H1 (cell line): ENCODE results near the gene IL24. TPM values are rescaled to one million over a fixed set of nuclear protein-coding genes. Genes with fewer than 3 reads are reported as not detected.

ENCODE experiments used
- CTCF ChIA-PET: fragments of 300-600 bp; sonication (Branson Sonifier 250); formaldehyde crosslinking; loops from one replicate; lab custom pipeline; 2021; ENCODE audit not compliant: partially characterized antibody; lab: Charles Lee
- POLR2A ChIA-PET: fragments of 300-600 bp; sonication (Branson Sonifier 250); formaldehyde crosslinking; loops from one replicate; lab custom pipeline; 2021; ENCODE audit warnings: inconsistent platforms; ENCODE audit not compliant: partially characterized antibody; lab: Charles Lee
- DNase-seq, 2 experiments: peaks; one replicate each; pipeline versions ENCODE4 v3.0.0 to v3.0.0-alpha.2; 2010 to 2022; ENCODE audit warnings: low spot score in 2 of 2, low read depth in 1 of 2, mixed read lengths in 1 of 2
- FAIRE-seq: peaks from 2 replicates; lab custom pipeline; 2011; peaks lifted over from hg19 to GRCh38; lab: Jason Lieb, UNC
- H2AFZ ChIP-seq: 2 replicates; pipeline ENCODE4 v1.8.1; 2012; ENCODE audit warnings: low read length, inconsistent platforms
- H2AK5ac ChIP-seq: 2 replicates; pipeline ENCODE4 v1.6.1; 2013; ENCODE audit warnings: low read depth, low read length
- H2BK120ac ChIP-seq: replicated peaks from 2 replicates; pipeline ENCODE3; 2013; ENCODE audit warnings: low read depth, low read length, inconsistent platforms
- H2BK12ac ChIP-seq: 2 replicates; pipeline ENCODE4 v1.6.1; 2013; ENCODE audit warnings: low read depth, low read length
- H2BK15ac ChIP-seq: 2 replicates; pipeline ENCODE4 v1.6.1; 2013; ENCODE audit warnings: low read length
- H2BK20ac ChIP-seq: 2 replicates; pipeline ENCODE4 v1.6.1; 2013; ENCODE audit warnings: low read length
- H2BK5ac ChIP-seq: 2 replicates; pipeline ENCODE4 v1.6.1; 2013; ENCODE audit warnings: low read depth, low read length
- H3K14ac ChIP-seq: 2 replicates; pipeline ENCODE4 v1.6.1; 2013; ENCODE audit warnings: inconsistent platforms; ENCODE audit not compliant: insufficient read length
- H3K18ac ChIP-seq: 2 replicates; pipeline ENCODE4 v1.6.1; 2013; ENCODE audit warnings: low read length; ENCODE audit errors: extremely low read depth
- H3K23ac ChIP-seq: 2 replicates; pipeline ENCODE4 v1.6.1; 2013; ENCODE audit warnings: inconsistent platforms; ENCODE audit not compliant: insufficient read length
- H3K23me2 ChIP-seq: 2 replicates; pipeline ENCODE4 v1.6.1; 2013; ENCODE audit warnings: low read depth, low read length
- H3K27ac ChIP-seq: 2 replicates; pipeline ENCODE4 v1.6.1; 2011; ENCODE audit warnings: low read depth, low read length, inconsistent platforms
- H3K27me3 ChIP-seq, 4 experiments: replicated peaks in 1 of 4; 1 replicate in 1 of 4; 2 replicates in 3 of 4; pipeline versions ENCODE4 v1.6.1 to v1.8.1; 2011 to 2013; ENCODE audit warnings: low read length in 3 of 4, mild to moderate bottlenecking in 3 of 4, inconsistent platforms in 2 of 4, mixed read lengths in 2 of 4, moderate library complexity in 1 of 4; ENCODE audit not compliant: control insufficient read depth in 3 of 4, insufficient read depth in 3 of 4; ENCODE audit errors: extremely low read depth in 1 of 4
- H3K36me3 ChIP-seq, 4 experiments: 2 replicates each; pipeline versions ENCODE4 v1.6.1 to v1.8.1; 2011 to 2013; ENCODE audit warnings: mild to moderate bottlenecking in 4 of 4, low read length in 3 of 4, moderate library complexity in 2 of 4, control low read depth in 1 of 4, inconsistent platforms in 1 of 4; ENCODE audit not compliant: insufficient read depth in 4 of 4, control insufficient read depth in 2 of 4
- H3K4ac ChIP-seq: replicated peaks from 2 replicates; pipeline ENCODE3; 2013; ENCODE audit warnings: low read length, low read depth, mixed read lengths, inconsistent platforms; ENCODE audit not compliant: insufficient read length
- H3K4me1 ChIP-seq, 4 experiments: replicated peaks in 1 of 4; 1 replicate in 1 of 4; 2 replicates in 3 of 4; pipeline versions ENCODE4 v1.6.1 to v1.8.1; 2011 to 2013; ENCODE audit warnings: low read length in 3 of 4, inconsistent platforms in 2 of 4, mixed read lengths in 1 of 4; ENCODE audit not compliant: insufficient read depth in 4 of 4, control insufficient read depth in 3 of 4
- H3K4me2 ChIP-seq, 2 experiments: 2 replicates each; pipeline versions ENCODE4 v1.6.1 to v1.8.1; 2011 to 2013; ENCODE audit warnings: low read depth in 2 of 2, low read length in 2 of 2, control low read depth in 1 of 2, inconsistent platforms in 1 of 2, mild to moderate bottlenecking in 1 of 2; ENCODE audit not compliant: insufficient read depth in 1 of 2
- H3K4me3 ChIP-seq, 4 experiments: fragments of 200-600, 300-600 bp in 1 of 4; sonication (generic), shearing (Covaris generic), sonication (Bioruptor Twin) in 1 of 4; 2 replicates each; pipeline versions ENCODE4 v1.5.1 to v1.8.1; 2011 to 2016; ENCODE audit warnings: low read length in 4 of 4, low read depth in 3 of 4, control low read depth in 2 of 4, inconsistent platforms in 2 of 4, mild to moderate bottlenecking in 2 of 4, mixed read lengths in 1 of 4, moderate library complexity in 1 of 4; ENCODE audit not compliant: insufficient read depth in 2 of 4; ENCODE audit errors: extremely low read depth in 1 of 4
- H3K56ac ChIP-seq: replicated peaks from 2 replicates; pipeline ENCODE3; 2013; ENCODE audit warnings: low read depth, mild to moderate bottlenecking, mixed read lengths, low read length, inconsistent platforms; ENCODE audit not compliant: insufficient read length
- H3K79me1 ChIP-seq: 2 replicates; pipeline ENCODE4 v1.6.1; 2013; ENCODE audit warnings: low read depth, low read length, control low read depth
- H3K79me2 ChIP-seq, 2 experiments: 2 replicates each; pipeline versions ENCODE4 v1.6.1 to v1.8.1; 2012 to 2013; ENCODE audit warnings: low read length in 2 of 2, mild to moderate bottlenecking in 2 of 2, inconsistent platforms in 1 of 2; ENCODE audit not compliant: insufficient read depth in 2 of 2, control insufficient read depth in 1 of 2
- H3K9ac ChIP-seq, 4 experiments: replicated peaks in 1 of 4; 1 replicate in 1 of 4; 2 replicates in 3 of 4; pipeline versions ENCODE4 v1.6.1 to v1.8.1; 2011 to 2013; ENCODE audit warnings: low read depth in 3 of 4, low read length in 3 of 4, control low read depth in 2 of 4, mild to moderate bottlenecking in 2 of 4, moderate library complexity in 2 of 4, inconsistent platforms in 1 of 4; ENCODE audit errors: extremely low read depth in 1 of 4
- H3K9me3 ChIP-seq, 2 experiments: 2 replicates each; pipeline versions ENCODE4 v1.6.1 to v1.8.1; 2012 to 2013; ENCODE audit warnings: mild to moderate bottlenecking in 2 of 2, moderate library complexity in 2 of 2, control low read depth in 1 of 2, inconsistent platforms in 1 of 2, low read depth in 1 of 2, low read length in 1 of 2, mixed read lengths in 1 of 2; ENCODE audit not compliant: insufficient read depth in 2 of 2
- H4K20me1 ChIP-seq, 2 experiments: replicated peaks in 1 of 2; 2 replicates each; pipeline versions ENCODE3 to v1.8.1; 2011 to 2013; ENCODE audit warnings: inconsistent platforms in 2 of 2, low read length in 2 of 2, mild to moderate bottlenecking in 1 of 2; ENCODE audit not compliant: insufficient read depth in 2 of 2, control insufficient read depth in 1 of 2
- H4K5ac ChIP-seq: 2 replicates; pipeline ENCODE4 v1.6.1; 2013; ENCODE audit warnings: low read length, low read depth, mixed read lengths, inconsistent platforms; ENCODE audit not compliant: insufficient read length
- H4K8ac ChIP-seq: 2 replicates; pipeline ENCODE4 v1.8.0; 2013; ENCODE audit warnings: mild to moderate bottlenecking, moderate library complexity, low read length, inconsistent platforms; ENCODE audit not compliant: insufficient read depth; ENCODE audit errors: extremely low read depth
- H4K91ac ChIP-seq: replicated peaks from 2 replicates; pipeline ENCODE3; 2013; ENCODE audit warnings: low read length, mixed read lengths, inconsistent platforms; ENCODE audit not compliant: insufficient read length
- BCL11A ChIP-seq, 2 experiments: IDR thresholded peaks; one replicate each; pipeline ENCODE4 v1.6.1; 2011; ENCODE audit warnings: low read depth in 2 of 2, low read length in 2 of 2, mild to moderate bottlenecking in 2 of 2
- GABPA ChIP-seq: IDR thresholded peaks from 2 replicates; pipeline ENCODE4 v1.6.1; 2011; ENCODE audit warnings: mild to moderate bottlenecking, low read length, moderate library complexity, borderline replicate concordance; ENCODE audit not compliant: insufficient read depth
- RNF2 ChIP-seq: fragments of 200-900, 300-1000 bp; sonication (generic); IDR thresholded peaks from 2 replicates; pipeline ENCODE4 v1.7.1; 2016; ENCODE audit warnings: borderline replicate concordance, low read depth, mild to moderate bottlenecking, antibody characterized with exemption, low read length; ENCODE audit not compliant: poor library complexity, severe bottlenecking; ENCODE audit errors: missing control alignments
- SAP30 ChIP-seq: fragments of 300-600 bp; sonication (generic); IDR thresholded peaks from 2 replicates; pipeline ENCODE4 v1.7.1; 2012; ENCODE audit warnings: low read length, moderate library complexity, mild to moderate bottlenecking, inconsistent platforms; ENCODE audit not compliant: insufficient read depth, insufficient replicate concordance
- SIRT6 ChIP-seq: IDR thresholded peaks from one replicate; pipeline ENCODE4 v1.7.1; 2012; ENCODE audit warnings: low read length, inconsistent platforms
- SRF ChIP-seq: IDR thresholded peaks from 2 replicates; pipeline ENCODE4 v1.6.1; 2011; ENCODE audit warnings: mild to moderate bottlenecking, low read depth, low read length, moderate library complexity
- SUZ12 ChIP-seq: fragments of 200-600 bp; sonication (generic); IDR thresholded peaks from 2 replicates; pipeline ENCODE4 v1.6.1; 2012; ENCODE audit warnings: mild to moderate bottlenecking, inconsistent platforms, low read length, moderate library complexity, mixed read lengths
- TAF7 ChIP-seq: optimal IDR thresholded peaks from 2 replicates; pipeline ENCODE3; 2011; ENCODE audit warnings: low read depth, mild to moderate bottlenecking, inconsistent platforms, low read length, moderate library complexity, borderline replicate concordance
- YY1 ChIP-seq: IDR thresholded peaks from 2 replicates; pipeline ENCODE4 v1.6.1; 2011; ENCODE audit warnings: low read depth, mild to moderate bottlenecking, low read length
- WGBS, 2 experiments: shearing (Covaris generic) in 1 of 2; methylation state at CpG; one replicate each; pipeline versions ENCODE4 v1.1.6 to v1.1.7; 2013 to 2015; ENCODE audit warnings: low lambda C conversion rate in 2 of 2, mixed read lengths in 2 of 2, inconsistent platforms in 1 of 2, low coverage in 1 of 2, missing lambda C conversion rate in 1 of 2; ENCODE audit not compliant: insufficient replicate concordance in 2 of 2, insufficient coverage in 1 of 2, insufficient read length in 1 of 2; ENCODE audit errors: extremely low coverage in 1 of 2, missing lambda C conversion rate in 1 of 2; 5-methylcytosine and 5-hydroxymethylcytosine counted together
- polyA plus RNA-seq, 7 experiments: library from polyadenylated mRNA; depleted of rRNA in 3 of 7; stranded (reverse) in 5 of 7; unstranded in 2 of 7; fragments of >200 nt in 5 of 7; fragments of 200-250 nt in 2 of 7; gene quantifications; 1 replicate in 5 of 7; 2 replicates in 1 of 7; 4 replicates in 1 of 7; pipeline versions ENCODE4 v1.2.1 to v1.2.3, GENCODE V29; 2011 to 2013; ENCODE audit warnings: missing spikeins in 2 of 7, mixed read lengths in 2 of 7
- total RNA-seq: library from RNA; stranded (reverse); fragmentation: NEBNext Ultra II Directional; extraction: Animal tissue kit (Norgen Biotek cat#: 25700); gene quantifications from 2 replicates; pipeline ENCODE4 v1.2.1, GENCODE V29; 2021
- TF ChIP-seq, protein P1 (sequence below): IDR thresholded peaks from 2 replicates; pipeline ENCODE4 v1.6.1; 2011; ENCODE audit warnings: low read length, improper control_type of control experiment
- TF ChIP-seq, protein P2 (sequence below): IDR thresholded peaks from 2 replicates; pipeline ENCODE4 v1.6.1; 2012; ENCODE audit warnings: inconsistent platforms

The IL24 gene
- total and polyA plus RNA-seq, 2 of the 8 experiments (the other 6 are each of a cell fraction or from before 2014, with no cell fraction given), result not detected

DNA sequence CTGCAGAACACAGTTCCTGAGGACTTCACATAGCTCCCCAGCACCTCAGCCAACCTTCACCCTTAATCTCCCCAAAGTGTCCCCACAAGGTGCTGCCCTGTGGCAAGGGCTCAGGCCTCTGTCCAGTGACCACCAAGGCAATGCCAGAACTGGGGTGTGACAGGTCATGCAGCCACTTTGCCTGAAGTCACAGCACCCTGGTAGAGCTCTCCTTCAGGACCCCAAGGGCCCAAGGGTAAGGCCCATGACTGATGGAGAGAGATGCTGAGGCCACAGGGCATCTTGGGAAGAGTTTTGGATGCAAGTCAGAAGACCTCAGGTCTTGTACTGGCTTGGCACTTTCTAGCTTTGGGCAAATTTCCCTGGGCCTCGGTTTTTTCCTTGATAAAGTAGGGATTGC is 25.3 kb downstream of the IL24 start:
- peaks cover 0 to 5% (median 0%) of the 10 kb centered on the region in 4 experiments; a peak in 1 of 8 replicates for H3K36me3 ChIP-seq
- no peak overlapping the region for H2BK120ac ChIP-seq
- H3K23ac ChIP-seq, result no peak overlapping the region
- H3K9me3 ChIP-seq, result no peaks in the 10 kb centered on the region; a peak in 1 of 4 replicates
- H2BK20ac ChIP-seq, result no peak overlapping the region
- H2BK15ac ChIP-seq, result no peak overlapping the region
- TF ChIP-seq SUZ12 (no peak), RNF2 (no peak), TAF7 (no peak), SAP30 (no peak), YY1 (no peak), BCL11A (IDR thresholded peaks at IDR 0.05; ENCODE audit: low read depth in 2 of 2, low read length in 2 of 2) (no peak), SIRT6 (no peak), SRF (no peak), GABPA (no peak)
- TF ChIP-seq, protein P1, sequence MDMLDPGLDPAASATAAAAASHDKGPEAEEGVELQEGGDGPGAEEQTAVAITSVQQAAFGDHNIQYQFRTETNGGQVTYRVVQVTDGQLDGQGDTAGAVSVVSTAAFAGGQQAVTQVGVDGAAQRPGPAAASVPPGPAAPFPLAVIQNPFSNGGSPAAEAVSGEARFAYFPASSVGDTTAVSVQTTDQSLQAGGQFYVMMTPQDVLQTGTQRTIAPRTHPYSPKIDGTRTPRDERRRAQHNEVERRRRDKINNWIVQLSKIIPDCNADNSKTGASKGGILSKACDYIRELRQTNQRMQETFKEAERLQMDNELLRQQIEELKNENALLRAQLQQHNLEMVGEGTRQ, result no peak
- TF ChIP-seq, protein P2, sequence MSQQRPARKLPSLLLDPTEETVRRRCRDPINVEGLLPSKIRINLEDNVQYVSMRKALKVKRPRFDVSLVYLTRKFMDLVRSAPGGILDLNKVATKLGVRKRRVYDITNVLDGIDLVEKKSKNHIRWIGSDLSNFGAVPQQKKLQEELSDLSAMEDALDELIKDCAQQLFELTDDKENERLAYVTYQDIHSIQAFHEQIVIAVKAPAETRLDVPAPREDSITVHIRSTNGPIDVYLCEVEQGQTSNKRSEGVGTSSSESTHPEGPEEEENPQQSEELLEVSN, result no peak
- POLR2A ChIA-PET, result no interaction called here
- CTCF ChIA-PET, result interaction anchor here (1.0 to 12.9 kb wide), 12 partner anchors 7 to 289 kb away, joined by 3 to 180 read pairs (median 6); partner anchors contain the start of gene IL20
- H4K20me1 ChIP-seq, result peaks cover 0 to 11% of the 10 kb centered on the region in 2 experiments
- FAIRE-seq, result no peak
- H3K9ac ChIP-seq, result no peak overlapping the region
- H3K14ac ChIP-seq, result no peak overlapping the region
- no peak overlapping the region for H3K4me3 ChIP-seq
- peaks cover 12% of the 10 kb centered on the region for H3K23me2 ChIP-seq
- no peak overlapping the region for H3K27ac ChIP-seq
- H3K27me3 ChIP-seq, result peaks cover 0 to 2% (median 0%) of the 10 kb centered on the region in 4 experiments; a peak in 1 of 7 replicates
- no peak overlapping the region for H4K91ac ChIP-seq
- no peaks in the 10 kb centered on the region for H3K79me2 ChIP-seq
- no peaks in the 10 kb centered on the region for H3K4me1 ChIP-seq
- no peak overlapping the region for H4K8ac ChIP-seq
- H2BK5ac ChIP-seq, result no peak overlapping the region
- no peak overlapping the region for H3K18ac ChIP-seq
- H4K5ac ChIP-seq, result no peak overlapping the region
- no peak overlapping the region for H3K56ac ChIP-seq
- DNase-seq, result no peak
- H2AK5ac ChIP-seq, result no peak overlapping the region
- 67% methylated on average over 1 of the region's 1 CpG; no CpG with 5 or more reads in 1 of the 2 experiments for WGBS, 2 experiments
- no peak overlapping the region for H3K4me2 ChIP-seq
- H2AFZ ChIP-seq, result no peak overlapping the region
- H2BK12ac ChIP-seq, result no peak overlapping the region
- no peak overlapping the region for H3K4ac ChIP-seq
- 0 out of 2 replicates have a peak, but pooled peaks cover 2% of the 10 kb centered on the region for H3K79me1 ChIP-seq
